Measurements from ENCODE around the gene NLGN1.

GRCh38 chr3:173958805-173959204 lies 561.3 kb downstream of the NLGN1 start:
- TF ChIP-seq, protein P1, sequence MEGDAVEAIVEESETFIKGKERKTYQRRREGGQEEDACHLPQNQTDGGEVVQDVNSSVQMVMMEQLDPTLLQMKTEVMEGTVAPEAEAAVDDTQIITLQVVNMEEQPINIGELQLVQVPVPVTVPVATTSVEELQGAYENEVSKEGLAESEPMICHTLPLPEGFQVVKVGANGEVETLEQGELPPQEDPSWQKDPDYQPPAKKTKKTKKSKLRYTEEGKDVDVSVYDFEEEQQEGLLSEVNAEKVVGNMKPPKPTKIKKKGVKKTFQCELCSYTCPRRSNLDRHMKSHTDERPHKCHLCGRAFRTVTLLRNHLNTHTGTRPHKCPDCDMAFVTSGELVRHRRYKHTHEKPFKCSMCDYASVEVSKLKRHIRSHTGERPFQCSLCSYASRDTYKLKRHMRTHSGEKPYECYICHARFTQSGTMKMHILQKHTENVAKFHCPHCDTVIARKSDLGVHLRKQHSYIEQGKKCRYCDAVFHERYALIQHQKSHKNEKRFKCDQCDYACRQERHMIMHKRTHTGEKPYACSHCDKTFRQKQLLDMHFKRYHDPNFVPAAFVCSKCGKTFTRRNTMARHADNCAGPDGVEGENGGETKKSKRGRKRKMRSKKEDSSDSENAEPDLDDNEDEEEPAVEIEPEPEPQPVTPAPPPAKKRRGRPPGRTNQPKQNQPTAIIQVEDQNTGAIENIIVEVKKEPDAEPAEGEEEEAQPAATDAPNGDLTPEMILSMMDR (IDR thresholded peaks at IDR 0.05): no peak
- TF ChIP-seq POLR2A (IDR thresholded peaks at IDR 0.05): no peak
